ENCODE measurements around the gene PNMT. TPM values are rescaled to one million over a fixed set of nuclear protein-coding genes. Genes with fewer than 3 reads are reported as not detected.

Gene PNMT
- total RNA-seq, 1 experiment from 2014 or later: 2.4 TPM

- POLR2A ChIA-PET: interaction anchor here (0.7 kb wide), 1 partner anchor 12 kb away, joined by 4 read pairs; no protein-coding TSS in a partner anchor
- CTCF ChIA-PET: no interaction called here
Observed at GRCh38 chr17:39714234-39714633, 46.0 kb downstream of the PNMT start.

GRCh38 chr17:39715375-39716072 lies 47.3 kb downstream of the PNMT start:
- intact Hi-C loops (cut with micrococcal nuclease; ENCODE audit: unreplicated experiment): no loop called here
- TF ChIP-seq TCF7L2 (IDR thresholded peaks at IDR 0.05; ENCODE audit: low read depth, low read length) (no peak), CTCF (IDR thresholded peaks at IDR 0.05) (no peak), POLR2AphosphoS5 (IDR thresholded peaks at IDR 0.05; ENCODE audit: low read depth, low read length) (no peak), SIN3A (IDR thresholded peaks at IDR 0.05; ENCODE audit: borderline replicate concordance, insufficient read depth, low read depth, low read length) (no peak), REST (IDR thresholded peaks at IDR 0.05; ENCODE audit: insufficient read depth in 1 of 2, low read depth in 2 of 2, low read length in 1 of 2) (no peak)
- ChIA-PET POLR2A (interaction anchor here (0.6 kb wide), 1 partner anchor 41 kb away, joined by 3 read pairs; no protein-coding TSS in a partner anchor), CTCF (interaction anchor here (0.5 kb wide), 1 partner anchor 93 kb away, joined by 10 read pairs; no protein-coding TSS in a partner anchor)
- DNase-seq (ENCODE audit: low read depth, low spot score): no peak
- H3K4me1 ChIP-seq (ENCODE audit: control insufficient read depth, insufficient read depth, low read length): no peaks in the 10 kb centered on the region
- H3K27ac ChIP-seq (ENCODE audit: low read length): no peak overlapping the region
- in situ Hi-C loops (cut with HindIII; ENCODE audit: low pct_unique_long_range_greater_than_20kb, low sequenced_read_pairs): no loop called here
- no peaks in the 10 kb centered on the region for H3K9me3 ChIP-seq (ENCODE audit: control insufficient read depth, insufficient read depth, low read depth, low read length)
- no TSS peak for BruUV-seq (replicated peaks)
- ATAC-seq: no peak
- H3K4me3 ChIP-seq (ENCODE audit: low read depth in 2 of 2, low read length in 2 of 2): no peak overlapping the region
- H3K36me3 ChIP-seq (ENCODE audit: control insufficient read depth, insufficient read depth, low read length): no peaks in the 10 kb centered on the region
- no peaks in the 10 kb centered on the region for H3K27me3 ChIP-seq (ENCODE audit: control insufficient read depth, insufficient read depth, low read length)

More at GRCh38 chr17:39714234-39714633, 46.0 kb downstream of the PNMT start:
- BruUV-seq (replicated peaks): no TSS peak
- Histone ChIP-seq H3K27me3 (ENCODE audit: control insufficient read depth, insufficient read depth, low read length) (no peaks in the 10 kb centered on the region), H3K9me3 (ENCODE audit: control insufficient read depth, insufficient read depth, low read depth, low read length) (no peaks in the 10 kb centered on the region), H3K36me3 (ENCODE audit: control insufficient read depth, insufficient read depth, low read length) (no peaks in the 10 kb centered on the region), H3K27ac (ENCODE audit: low read length) (no peak overlapping the region), H3K4me3 (ENCODE audit: low read depth in 2 of 2, low read length in 2 of 2) (no peak overlapping the region), H3K4me1 (ENCODE audit: control insufficient read depth, insufficient read depth, low read length) (no peaks in the 10 kb centered on the region)
- ATAC-seq (no peak), DNase-seq (ENCODE audit: low read depth, low spot score) (no peak)
- intact Hi-C loops (cut with micrococcal nuclease; ENCODE audit: unreplicated experiment) (no loop called here), in situ Hi-C loops (cut with HindIII; ENCODE audit: low pct_unique_long_range_greater_than_20kb, low sequenced_read_pairs) (no loop called here)
- no peak for TF ChIP-seq TCF7L2 (IDR thresholded peaks at IDR 0.05; ENCODE audit: low read depth, low read length)
- no peak for TF ChIP-seq SIN3A (IDR thresholded peaks at IDR 0.05; ENCODE audit: borderline replicate concordance, insufficient read depth, low read depth, low read length)
- no peak for TF ChIP-seq REST (IDR thresholded peaks at IDR 0.05; ENCODE audit: insufficient read depth in 1 of 2, low read depth in 2 of 2, low read length in 1 of 2)
- TF ChIP-seq POLR2AphosphoS5 (IDR thresholded peaks at IDR 0.05; ENCODE audit: low read depth, low read length): no peak
- no peak for TF ChIP-seq CTCF (IDR thresholded peaks at IDR 0.05)
